Neural cell (in vitro differentiated cells): ENCODE results near the gene CRYM.

Experiments
- EZH2 ChIP-seq: fragments of 200-600, 300-800 bp; shearing (Covaris generic), sonication (generic); IDR thresholded peaks from 2 replicates; pipeline ENCODE4 v1.6.1; 2014; ENCODE audit warnings: antibody characterized with exemption, low read length, borderline replicate concordance, mild to moderate bottlenecking; ENCODE audit not compliant: insufficient read depth, poor library complexity, severe bottlenecking
- POLR2AphosphoS5 ChIP-seq: IDR thresholded peaks from 2 replicates; pipeline ENCODE4 v1.6.1; 2012
- RAD21 ChIP-seq: fragments of 450-650 bp; conservative IDR thresholded peaks from 2 replicates; pipeline ENCODE4 v1.6.1; 2014; ENCODE audit warnings: antibody characterized with exemption, mild to moderate bottlenecking, moderate library complexity
- TF ChIP-seq, protein P1 (sequence below): fragments of 450-650 bp; IDR thresholded peaks from 2 replicates; pipeline ENCODE4 v1.5.1; 2014; ENCODE audit warnings: antibody characterized with exemption, mild to moderate bottlenecking, moderate library complexity; ENCODE audit not compliant: poor library complexity, severe bottlenecking
- TF ChIP-seq, protein P2 (sequence below): IDR thresholded peaks from 2 replicates; pipeline ENCODE4 v1.6.1; 2012; ENCODE audit warnings: borderline replicate concordance

DNA sequence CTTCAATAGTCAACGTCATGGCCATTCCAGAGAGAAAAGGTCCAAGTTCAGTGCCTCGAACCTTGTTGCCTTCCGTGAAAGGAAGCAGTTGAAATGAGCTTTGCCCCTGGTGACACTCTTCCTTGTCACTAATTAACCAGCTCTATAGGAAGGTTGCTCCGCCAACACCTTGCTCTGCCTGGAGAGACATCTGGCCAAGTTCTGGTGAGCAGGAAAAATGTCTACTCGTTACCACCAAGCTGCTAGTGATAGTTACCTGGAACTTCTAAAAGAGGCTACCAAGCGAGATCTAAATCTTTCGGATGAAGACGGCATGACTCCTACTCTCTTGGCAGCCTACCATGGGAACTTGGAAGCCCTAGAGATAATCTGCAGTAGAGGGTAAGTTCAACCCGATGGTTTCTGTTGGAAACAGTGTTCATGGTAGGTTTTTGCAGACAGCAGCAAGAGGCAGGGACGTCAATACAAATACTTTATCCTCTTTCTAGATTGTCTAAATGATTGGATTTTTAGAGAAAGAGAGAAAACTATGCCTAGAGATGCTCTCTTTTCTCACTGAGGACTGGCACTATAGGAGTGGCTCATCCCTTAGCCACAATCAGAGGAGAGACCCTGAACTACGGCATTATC, 44.5 kb downstream of the CRYM start, which contains the start of gene ANKS4B:
- TF ChIP-seq, protein P1, sequence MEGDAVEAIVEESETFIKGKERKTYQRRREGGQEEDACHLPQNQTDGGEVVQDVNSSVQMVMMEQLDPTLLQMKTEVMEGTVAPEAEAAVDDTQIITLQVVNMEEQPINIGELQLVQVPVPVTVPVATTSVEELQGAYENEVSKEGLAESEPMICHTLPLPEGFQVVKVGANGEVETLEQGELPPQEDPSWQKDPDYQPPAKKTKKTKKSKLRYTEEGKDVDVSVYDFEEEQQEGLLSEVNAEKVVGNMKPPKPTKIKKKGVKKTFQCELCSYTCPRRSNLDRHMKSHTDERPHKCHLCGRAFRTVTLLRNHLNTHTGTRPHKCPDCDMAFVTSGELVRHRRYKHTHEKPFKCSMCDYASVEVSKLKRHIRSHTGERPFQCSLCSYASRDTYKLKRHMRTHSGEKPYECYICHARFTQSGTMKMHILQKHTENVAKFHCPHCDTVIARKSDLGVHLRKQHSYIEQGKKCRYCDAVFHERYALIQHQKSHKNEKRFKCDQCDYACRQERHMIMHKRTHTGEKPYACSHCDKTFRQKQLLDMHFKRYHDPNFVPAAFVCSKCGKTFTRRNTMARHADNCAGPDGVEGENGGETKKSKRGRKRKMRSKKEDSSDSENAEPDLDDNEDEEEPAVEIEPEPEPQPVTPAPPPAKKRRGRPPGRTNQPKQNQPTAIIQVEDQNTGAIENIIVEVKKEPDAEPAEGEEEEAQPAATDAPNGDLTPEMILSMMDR, result no peak
- no peak for TF ChIP-seq RAD21
- TF ChIP-seq EZH2, result no peak
- no peak for TF ChIP-seq POLR2AphosphoS5
- TF ChIP-seq, protein P2, sequence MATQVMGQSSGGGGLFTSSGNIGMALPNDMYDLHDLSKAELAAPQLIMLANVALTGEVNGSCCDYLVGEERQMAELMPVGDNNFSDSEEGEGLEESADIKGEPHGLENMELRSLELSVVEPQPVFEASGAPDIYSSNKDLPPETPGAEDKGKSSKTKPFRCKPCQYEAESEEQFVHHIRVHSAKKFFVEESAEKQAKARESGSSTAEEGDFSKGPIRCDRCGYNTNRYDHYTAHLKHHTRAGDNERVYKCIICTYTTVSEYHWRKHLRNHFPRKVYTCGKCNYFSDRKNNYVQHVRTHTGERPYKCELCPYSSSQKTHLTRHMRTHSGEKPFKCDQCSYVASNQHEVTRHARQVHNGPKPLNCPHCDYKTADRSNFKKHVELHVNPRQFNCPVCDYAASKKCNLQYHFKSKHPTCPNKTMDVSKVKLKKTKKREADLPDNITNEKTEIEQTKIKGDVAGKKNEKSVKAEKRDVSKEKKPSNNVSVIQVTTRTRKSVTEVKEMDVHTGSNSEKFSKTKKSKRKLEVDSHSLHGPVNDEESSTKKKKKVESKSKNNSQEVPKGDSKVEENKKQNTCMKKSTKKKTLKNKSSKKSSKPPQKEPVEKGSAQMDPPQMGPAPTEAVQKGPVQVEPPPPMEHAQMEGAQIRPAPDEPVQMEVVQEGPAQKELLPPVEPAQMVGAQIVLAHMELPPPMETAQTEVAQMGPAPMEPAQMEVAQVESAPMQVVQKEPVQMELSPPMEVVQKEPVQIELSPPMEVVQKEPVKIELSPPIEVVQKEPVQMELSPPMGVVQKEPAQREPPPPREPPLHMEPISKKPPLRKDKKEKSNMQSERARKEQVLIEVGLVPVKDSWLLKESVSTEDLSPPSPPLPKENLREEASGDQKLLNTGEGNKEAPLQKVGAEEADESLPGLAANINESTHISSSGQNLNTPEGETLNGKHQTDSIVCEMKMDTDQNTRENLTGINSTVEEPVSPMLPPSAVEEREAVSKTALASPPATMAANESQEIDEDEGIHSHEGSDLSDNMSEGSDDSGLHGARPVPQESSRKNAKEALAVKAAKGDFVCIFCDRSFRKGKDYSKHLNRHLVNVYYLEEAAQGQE, result no peak
